HuH-7.5 (cell line): Measurements from ENCODE around the gene TTC7B.
"Not testable (repeated sequence)": the region's sequence is repeated elsewhere in the genome, so short reads cannot be mapped to it uniquely, and the experiment has no call there.

Experiments used
- DNase-seq: peaks from one replicate; pipeline ENCODE4 v3.0.0; 2011; ENCODE audit warnings: low spot score

Gene TTC7B, protein sequence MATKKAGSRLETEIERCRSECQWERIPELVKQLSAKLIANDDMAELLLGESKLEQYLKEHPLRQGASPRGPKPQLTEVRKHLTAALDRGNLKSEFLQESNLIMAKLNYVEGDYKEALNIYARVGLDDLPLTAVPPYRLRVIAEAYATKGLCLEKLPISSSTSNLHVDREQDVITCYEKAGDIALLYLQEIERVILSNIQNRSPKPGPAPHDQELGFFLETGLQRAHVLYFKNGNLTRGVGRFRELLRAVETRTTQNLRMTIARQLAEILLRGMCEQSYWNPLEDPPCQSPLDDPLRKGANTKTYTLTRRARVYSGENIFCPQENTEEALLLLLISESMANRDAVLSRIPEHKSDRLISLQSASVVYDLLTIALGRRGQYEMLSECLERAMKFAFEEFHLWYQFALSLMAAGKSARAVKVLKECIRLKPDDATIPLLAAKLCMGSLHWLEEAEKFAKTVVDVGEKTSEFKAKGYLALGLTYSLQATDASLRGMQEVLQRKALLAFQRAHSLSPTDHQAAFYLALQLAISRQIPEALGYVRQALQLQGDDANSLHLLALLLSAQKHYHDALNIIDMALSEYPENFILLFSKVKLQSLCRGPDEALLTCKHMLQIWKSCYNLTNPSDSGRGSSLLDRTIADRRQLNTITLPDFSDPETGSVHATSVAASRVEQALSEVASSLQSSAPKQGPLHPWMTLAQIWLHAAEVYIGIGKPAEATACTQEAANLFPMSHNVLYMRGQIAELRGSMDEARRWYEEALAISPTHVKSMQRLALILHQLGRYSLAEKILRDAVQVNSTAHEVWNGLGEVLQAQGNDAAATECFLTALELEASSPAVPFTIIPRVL

DNA sequence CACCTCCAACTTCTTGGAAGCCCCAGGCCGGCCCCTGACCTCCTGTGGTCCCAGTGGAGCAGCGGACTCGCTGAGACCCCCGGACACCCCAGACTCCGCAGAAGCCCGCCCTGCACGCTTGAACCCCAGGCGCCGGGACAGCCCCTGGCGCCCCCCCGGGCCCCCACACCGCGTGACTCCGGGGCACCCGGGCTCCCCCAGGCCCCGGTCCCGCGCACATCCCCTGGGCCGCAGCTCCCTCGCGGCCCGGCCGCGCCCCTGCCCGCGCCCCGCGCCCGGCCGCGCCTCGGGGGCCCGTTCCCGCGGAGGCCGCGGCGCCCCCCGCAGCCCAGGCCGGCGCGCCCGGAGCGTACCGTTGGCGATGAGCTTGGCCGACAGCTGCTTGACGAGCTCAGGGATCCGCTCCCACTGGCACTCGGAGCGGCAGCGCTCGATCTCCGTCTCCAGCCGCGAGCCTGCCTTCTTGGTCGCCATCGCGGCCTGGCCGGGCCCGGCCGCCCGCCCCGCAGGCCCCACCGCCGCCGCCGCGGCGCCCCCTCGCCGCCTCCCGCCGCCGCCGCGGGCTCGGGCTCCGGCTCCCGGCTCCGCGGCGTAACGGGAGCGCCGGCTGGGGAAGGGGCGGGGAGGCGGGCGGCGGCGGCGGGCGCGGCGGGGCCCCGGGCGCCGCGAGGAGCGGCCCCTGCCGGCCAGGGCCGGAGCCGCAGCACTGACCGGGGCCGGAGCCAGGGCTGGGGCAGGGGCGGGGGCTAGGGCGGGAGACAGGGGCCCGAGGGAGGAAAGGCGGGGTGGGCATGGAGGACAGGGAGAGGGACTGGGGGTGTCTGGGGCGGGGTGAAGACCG lies at the start of gene TTC7B:
TSS of gene TTC7B (minus strand) at position 609 of the 841 bp plus-strand sequence. CDS start at position 474, 135 bp downstream.
- DNase-seq = peak; percentile 88

- no peak for DNase-seq
Measured at GRCh38 chr14:90864741-90865140, 48.5 kb upstream of the TTC7B start.

GRCh38 chr14:90858511-90858910 lies 42.3 kb upstream of the TTC7B start:
- no peak for DNase-seq

DNA sequence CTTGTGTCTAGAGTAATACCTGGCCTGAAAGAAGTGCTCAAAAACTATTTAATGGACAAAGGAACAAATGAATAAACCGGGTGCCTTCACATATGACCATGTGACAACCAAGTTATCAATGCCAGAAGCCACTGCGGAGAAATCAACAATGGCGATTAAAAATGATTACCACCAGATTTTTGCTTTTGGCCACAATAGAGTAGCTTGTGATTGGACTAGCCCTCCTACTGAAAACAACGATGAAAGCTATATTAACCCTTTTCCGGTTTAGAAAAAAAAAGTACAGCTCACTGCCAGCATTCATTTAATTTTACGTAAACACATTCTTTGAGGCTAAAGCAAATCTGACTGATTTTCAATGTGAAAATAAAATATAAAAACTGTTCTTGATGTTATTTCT lies 41.6 kb upstream of the TTC7B start:
- no peak for DNase-seq

GRCh38 chr14:90856115-90856514 lies 39.9 kb upstream of the TTC7B start:
- DNase-seq = not testable (repeated sequence)

- DNase-seq = no peak
Measured at GRCh38 chr14:90853116-90853515, 36.9 kb upstream of the TTC7B start.

GRCh38 chr14:90851327-90852036 lies 35.3 kb upstream of the TTC7B start:
- no peak for DNase-seq

GRCh38 chr14:90850487-90850886 lies 34.3 kb upstream of the TTC7B start:
- DNase-seq = no peak

- no peak for DNase-seq
Measured at GRCh38 chr14:90849787-90850444, 33.7 kb upstream of the TTC7B start.

DNA sequence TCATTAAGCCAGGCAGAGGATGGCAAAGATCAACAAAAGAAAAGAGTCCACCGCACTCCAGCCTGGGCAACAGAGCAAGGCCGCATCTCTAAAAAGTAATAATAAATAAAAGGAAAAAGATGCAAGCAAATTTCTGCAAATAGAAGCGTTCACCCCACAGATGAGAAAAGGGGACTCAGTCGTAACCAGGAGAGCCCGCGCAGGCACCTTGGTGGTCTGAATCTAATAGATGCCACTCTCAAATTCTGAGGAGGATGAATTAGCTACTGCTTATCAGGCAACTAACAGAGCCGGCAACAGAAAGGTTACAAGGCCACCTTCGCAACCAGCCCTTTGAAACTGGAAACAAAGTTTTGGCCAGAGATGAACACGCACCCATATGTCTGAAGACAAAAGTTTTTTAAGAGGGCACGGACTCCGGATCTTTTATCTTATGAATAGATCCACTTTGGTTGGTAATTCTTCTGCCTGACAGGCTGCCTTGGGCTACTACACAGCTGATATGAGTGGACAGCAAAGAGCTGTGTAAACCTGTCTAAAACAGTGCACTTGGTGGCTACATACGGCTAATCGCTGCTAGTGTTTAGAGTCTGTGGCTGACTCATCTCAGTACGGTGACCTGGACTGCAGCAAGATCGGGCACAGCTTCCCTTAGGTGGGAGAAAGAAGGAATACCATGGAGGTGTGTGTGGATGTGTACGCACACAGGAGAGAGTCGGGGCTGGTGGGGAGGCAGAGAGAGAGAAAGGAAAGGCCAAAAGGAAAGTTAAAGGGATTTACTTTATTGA lies 32.9 kb upstream of the TTC7B start:
- DNase-seq = no peak

GRCh38 chr14:90846511-90846910 lies 30.3 kb upstream of the TTC7B start:
- DNase-seq = no peak

DNA sequence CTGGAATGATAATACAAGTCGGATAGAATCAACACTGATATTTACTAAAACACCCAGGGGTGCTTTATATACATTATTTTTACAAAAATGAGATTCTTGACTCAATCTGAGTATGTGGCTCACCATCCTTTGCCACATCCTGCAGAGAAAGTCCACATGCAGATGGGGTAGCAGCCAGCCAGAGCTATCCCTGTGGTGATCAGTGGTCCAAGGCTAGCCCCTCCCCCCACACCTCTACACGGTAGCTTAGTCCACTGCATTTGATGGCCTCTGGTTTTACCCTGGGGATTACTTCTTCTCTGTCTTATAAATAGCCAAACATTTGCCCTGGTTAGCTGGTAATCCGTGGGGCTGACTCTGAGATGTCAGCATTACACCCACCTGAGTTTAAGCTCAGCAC lies 28.1 kb upstream of the TTC7B start:
- DNase-seq = no peak

DNA sequence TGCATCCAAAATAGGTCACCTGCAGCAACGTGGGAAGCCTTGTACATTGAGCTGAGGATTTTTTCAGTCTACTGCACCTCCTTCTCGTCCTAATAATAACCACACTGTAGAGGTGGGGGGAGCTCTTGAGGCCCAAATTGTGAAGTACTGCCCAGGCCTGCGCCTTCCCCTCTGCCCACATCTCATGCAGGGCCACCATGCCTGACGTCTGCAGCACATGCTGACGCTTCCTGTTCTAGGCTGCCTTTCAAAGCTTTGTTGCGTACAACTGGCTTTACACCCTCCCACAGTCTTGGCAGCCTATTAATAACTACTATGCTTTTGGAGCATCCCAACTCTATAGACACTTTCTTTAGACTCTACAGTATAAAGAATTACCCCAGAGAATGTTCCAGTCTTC lies 26.5 kb upstream of the TTC7B start:
- no peak for DNase-seq

DNA sequence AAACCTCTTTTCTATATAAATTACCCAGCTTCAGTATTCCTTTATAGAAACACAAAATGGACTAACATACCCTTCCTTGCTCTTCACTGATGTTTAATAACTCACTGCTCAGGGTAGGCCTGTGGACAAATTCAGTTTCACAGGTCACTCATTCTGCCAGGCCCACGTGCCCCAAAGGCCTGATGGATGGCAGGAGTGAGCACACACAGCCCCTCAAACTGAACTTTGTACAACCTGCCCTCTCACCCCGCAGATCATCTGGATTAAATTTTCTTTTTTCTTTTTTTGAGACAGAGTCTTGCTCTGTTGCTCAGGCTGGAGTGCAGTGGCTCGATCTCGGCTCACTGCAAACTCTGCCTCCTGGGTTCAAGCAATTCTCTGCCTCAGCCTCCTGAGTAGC lies 24.4 kb upstream of the TTC7B start:
- DNase-seq = not testable (repeated sequence)

- DNase-seq = no peak
Measured at GRCh38 chr14:90839889-90840266, 23.6 kb upstream of the TTC7B start.

DNA sequence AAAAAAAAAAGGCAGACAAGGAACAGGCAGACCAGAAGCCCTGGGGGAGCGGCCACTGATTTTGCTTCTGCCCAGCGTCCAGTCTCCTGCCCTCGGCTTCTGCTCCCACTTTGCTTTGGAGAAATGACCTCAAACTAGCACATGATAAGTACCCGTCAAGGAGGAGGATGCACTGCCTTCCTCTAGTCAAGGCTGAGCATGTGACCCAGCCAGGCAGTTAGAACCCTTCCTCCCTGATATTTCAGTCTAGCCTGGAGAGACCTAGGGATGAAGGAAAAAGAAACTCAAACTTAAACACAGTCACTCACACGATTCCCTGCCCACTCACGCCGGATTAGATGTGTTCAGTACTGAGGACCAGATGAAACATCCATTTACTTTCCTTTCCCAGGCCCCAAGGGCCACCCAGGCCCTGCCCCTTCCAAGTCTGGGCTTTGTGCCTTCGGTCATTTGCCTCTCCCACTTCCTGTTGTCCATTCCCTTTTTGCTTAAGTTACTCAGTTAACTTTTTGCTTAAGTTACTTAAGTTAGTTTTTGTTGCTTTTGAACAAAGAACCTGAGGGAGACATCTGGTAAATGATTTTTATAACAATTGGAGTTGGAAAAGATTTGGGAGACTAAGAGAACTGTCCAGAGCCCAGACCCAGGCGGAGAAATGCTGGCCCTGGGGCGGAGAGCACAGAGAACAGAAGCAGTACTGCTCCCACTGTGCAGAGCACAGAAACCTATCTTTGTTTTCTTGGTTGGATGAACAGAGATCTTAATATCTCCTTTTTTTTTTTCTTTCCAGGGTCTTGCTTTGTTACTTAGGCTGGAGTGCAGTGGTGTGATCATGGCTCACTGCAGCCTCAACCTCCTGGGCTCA lies 23.0 kb upstream of the TTC7B start:
- DNase-seq = no peak

GRCh38 chr14:90838531-90838930 lies 22.3 kb upstream of the TTC7B start:
- DNase-seq = not testable (repeated sequence)

- no peak for DNase-seq
Measured at GRCh38 chr14:90837355-90837754, 21.1 kb upstream of the TTC7B start.

DNA sequence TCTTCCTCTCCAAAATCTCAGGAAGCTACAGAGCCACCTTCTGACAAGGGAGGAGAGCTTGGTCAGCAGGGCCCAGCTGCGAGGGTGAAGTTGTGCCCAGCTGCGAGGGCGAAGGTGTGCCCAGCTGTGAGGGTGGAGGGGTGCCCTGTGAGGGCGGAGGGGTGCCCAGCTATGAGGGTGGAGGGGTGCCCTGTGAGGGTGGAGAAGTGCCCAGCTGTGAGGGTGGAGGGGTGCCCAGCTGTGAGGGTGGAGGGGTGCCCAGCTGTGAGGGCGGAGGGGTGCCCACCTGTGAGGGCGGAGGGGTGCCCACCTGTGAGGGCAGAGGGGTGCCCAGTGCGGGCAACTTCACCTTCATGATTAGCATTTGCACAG lies 20.4 kb upstream of the TTC7B start:
- no peak for DNase-seq
